RWPE1 (cell line): ENCODE data around the gene FUBP3.

ENCODE experiments used
- CTCF ChIA-PET: fragments of 350-600 bp; sonication (Branson Sonifier 250); formaldehyde crosslinking; extraction: SDS; loops from one replicate; lab custom pipeline; 2021; lab: Yijun Ruan, JAX
- POLR2A ChIA-PET: fragments of 400-600 bp; formaldehyde crosslinking; extraction: SDS; loops from one replicate; lab custom pipeline; 2020; ENCODE audit warnings: antibody characterized with exemption; ENCODE audit not compliant: low non-redundant PET; lab: Yijun Ruan, JAX
- DNase-seq: peaks from one replicate; pipeline ENCODE4 v3.0.0; 2012; ENCODE audit warnings: low spot score
- H3K27ac ChIP-seq: fragments of 450-650 bp; 2 replicates; pipeline ENCODE4 v1.5.1; 2017
- TF ChIP-seq, protein P1 (sequence below): fragments of 450-650 bp; conservative IDR thresholded peaks from 2 replicates; pipeline ENCODE4 v1.5.1; 2017; ENCODE audit warnings: low read depth, mild to moderate bottlenecking

Gene FUBP3

GRCh38 chr9:130638284-130639123 lies 59.1 kb downstream of the FUBP3 start:
- ChIA-PET POLR2A (no interaction called here), CTCF (no interaction called here)
- DNase-seq = no peak
- H3K27ac ChIP-seq = no peak overlapping the region
- TF ChIP-seq, protein P1, sequence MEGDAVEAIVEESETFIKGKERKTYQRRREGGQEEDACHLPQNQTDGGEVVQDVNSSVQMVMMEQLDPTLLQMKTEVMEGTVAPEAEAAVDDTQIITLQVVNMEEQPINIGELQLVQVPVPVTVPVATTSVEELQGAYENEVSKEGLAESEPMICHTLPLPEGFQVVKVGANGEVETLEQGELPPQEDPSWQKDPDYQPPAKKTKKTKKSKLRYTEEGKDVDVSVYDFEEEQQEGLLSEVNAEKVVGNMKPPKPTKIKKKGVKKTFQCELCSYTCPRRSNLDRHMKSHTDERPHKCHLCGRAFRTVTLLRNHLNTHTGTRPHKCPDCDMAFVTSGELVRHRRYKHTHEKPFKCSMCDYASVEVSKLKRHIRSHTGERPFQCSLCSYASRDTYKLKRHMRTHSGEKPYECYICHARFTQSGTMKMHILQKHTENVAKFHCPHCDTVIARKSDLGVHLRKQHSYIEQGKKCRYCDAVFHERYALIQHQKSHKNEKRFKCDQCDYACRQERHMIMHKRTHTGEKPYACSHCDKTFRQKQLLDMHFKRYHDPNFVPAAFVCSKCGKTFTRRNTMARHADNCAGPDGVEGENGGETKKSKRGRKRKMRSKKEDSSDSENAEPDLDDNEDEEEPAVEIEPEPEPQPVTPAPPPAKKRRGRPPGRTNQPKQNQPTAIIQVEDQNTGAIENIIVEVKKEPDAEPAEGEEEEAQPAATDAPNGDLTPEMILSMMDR = no peak

DNA sequence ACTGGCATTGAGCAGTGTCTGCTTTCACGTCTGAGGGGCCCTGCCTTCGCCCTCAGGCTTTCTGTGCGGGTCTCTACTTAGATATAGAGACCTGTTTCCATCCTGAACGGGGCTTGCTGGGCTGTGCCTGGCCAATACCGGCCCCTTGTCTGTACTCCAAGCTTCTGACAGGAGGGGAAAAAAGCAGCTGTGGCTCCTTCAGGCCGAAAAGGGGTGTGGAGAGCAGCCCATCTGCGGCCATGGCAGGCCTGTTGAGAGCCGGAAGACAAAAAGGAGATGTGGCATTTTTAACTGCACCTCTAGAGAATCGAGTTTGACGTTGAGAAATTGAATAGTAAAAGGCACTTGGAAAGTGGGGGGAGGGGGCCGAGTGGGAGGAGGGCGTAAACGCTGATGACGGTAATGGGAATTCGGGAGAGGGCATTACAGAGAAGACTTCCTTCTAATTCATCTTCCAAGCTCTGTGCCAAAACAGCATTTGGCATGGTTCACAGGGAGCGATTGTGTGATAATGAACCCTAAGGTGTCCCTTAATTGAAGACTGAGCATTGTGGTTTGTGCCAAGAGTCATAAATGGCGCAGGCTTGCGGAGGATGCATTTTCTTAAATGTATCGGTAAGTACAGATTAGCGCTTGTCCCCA lies 59.9 kb downstream of the FUBP3 start:
- TF ChIP-seq, protein P1 = no peak
- H3K27ac ChIP-seq = no peak overlapping the region
- CTCF ChIA-PET = no interaction called here
- POLR2A ChIA-PET = no interaction called here
- no peak for DNase-seq

DNA sequence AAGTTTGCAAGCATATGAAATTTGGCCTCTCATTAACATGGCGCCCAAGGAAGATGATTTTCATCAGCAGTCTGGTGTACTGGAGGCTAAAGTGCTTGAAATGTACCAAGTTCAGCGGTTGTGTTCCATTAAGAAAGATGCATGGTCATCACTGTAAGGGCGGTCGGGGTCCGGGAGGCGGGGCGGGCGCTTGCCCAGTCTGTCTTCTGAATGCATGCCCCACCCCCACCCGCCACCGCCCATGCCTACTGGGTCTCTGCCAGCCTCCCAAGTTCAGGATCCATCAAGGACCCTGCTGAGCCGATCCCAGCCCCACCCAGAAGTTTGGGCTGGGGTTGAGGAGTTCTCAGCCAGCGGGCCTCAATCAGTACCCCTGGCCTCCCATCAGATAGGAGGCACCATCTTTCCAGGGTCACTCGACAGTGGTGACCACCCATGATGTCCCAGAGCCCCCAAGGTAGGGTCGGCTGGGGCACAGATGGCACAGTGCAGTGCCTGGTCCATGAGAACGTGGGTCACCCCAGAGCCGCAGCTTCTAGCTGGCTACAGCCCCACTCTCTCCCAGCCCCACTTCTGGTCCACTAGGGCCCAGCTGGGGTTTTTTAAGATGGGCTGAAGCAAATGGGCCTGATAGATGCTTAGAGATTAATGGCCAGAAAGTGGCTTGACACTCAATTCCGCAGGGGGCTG lies 60.6 kb downstream of the FUBP3 start:
- POLR2A ChIA-PET = no interaction called here
- DNase-seq = no peak
- CTCF ChIA-PET = no interaction called here
- TF ChIP-seq, protein P1 = no peak
- no peak overlapping the region for H3K27ac ChIP-seq

GRCh38 chr9:130640681-130641080 lies 61.3 kb downstream of the FUBP3 start:
- ChIA-PET CTCF (no interaction called here), POLR2A (no interaction called here)
- TF ChIP-seq, protein P1 = no peak
- DNase-seq = no peak
- H3K27ac ChIP-seq = no peak overlapping the region

DNA sequence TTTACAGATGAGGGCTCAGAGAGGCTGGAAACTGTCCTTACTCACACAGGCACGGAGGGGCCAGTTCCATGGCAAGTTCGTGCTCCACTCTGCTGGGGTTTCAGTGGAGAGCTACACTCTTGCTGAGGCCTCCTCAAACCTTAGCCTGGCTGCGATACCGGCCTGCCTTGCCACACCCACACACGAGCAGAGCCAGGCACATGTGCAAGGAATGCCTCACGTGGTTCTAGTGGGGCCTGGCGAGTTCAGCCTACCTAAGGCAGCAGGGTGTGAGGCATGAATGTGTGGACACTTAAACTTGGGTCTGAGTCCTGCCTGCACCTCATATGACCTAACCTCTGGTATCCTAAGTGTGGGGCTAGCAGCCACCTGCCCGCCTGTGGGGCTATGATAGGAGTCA lies 63.5 kb downstream of the FUBP3 start:
- DNase-seq = no peak
- CTCF ChIA-PET = no interaction called here

DNA sequence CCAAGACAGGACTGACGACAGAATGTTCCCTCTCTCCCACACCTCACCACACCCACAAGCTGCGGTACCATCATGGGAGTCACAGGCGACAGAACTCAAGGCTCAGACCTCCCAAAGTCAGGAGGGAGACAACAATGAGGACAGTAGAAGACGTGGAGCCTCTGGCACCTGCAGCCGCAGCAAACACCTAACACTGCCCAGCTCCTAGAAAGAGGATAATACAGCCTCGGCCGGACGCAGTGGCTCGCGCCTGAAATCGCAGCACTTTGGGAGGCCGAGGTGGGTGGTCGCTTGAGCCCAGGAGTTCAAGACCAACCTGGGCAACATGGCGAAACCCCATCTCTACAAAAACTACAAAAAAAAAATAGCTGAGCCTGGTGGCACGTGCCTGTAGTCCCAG lies 71.8 kb downstream of the FUBP3 start:
- POLR2A ChIA-PET = interaction anchor here (0.6 kb wide), 1 partner anchor 393 kb away, joined by 4 read pairs; no protein-coding TSS in a partner anchor

More for the DNA sequence above, 63.5 kb downstream of the FUBP3 start:
- no peak overlapping the region for H3K27ac ChIP-seq
- POLR2A ChIA-PET = no interaction called here
- TF ChIP-seq, protein P1 = no peak

More for the DNA sequence above, 71.8 kb downstream of the FUBP3 start:
- DNase-seq = no peak
- CTCF ChIA-PET = interaction anchor here (1.2 kb wide), 1 partner anchor 31 kb away, joined by 3 read pairs; no protein-coding TSS in a partner anchor
- TF ChIP-seq, protein P1 = no peak
- H3K27ac ChIP-seq = no peak overlapping the region
